ENCODE data around the gene ARFGAP2.

Gene ARFGAP2

GRCh38 chr11:47155879-47156278 is 20.8 kb downstream of the ARFGAP2 start (continued):
- TF ChIP-seq REST (tag by site-specific recombination; IDR thresholded peaks at IDR 0.05): no peak
- no peak for TF ChIP-seq ZNF146 (tag by site-specific recombination; IDR thresholded peaks at IDR 0.05)
- TF ChIP-seq ZNF391 (tag by site-specific recombination; IDR thresholded peaks at IDR 0.05; ENCODE audit: borderline replicate concordance, low read depth): no peak
- TF ChIP-seq ZNF510 (tag by site-specific recombination; IDR thresholded peaks at IDR 0.05; ENCODE audit: insufficient replicate concordance): no peak
- no peak for TF ChIP-seq PRDM4 (tag by site-specific recombination; IDR thresholded peaks at IDR 0.05)
- TF ChIP-seq ZNF664 (tag by site-specific recombination; IDR thresholded peaks at IDR 0.05): no peak
- TF ChIP-seq ZNF350 (tag by site-specific recombination; IDR thresholded peaks at IDR 0.05): no peak
- TF ChIP-seq ZNF114 (tag by site-specific recombination; IDR thresholded peaks at IDR 0.05): no peak

- Histone ChIP-seq H3K36me3 (ENCODE audit: control insufficient read depth in 2 of 2, insufficient read depth in 1 of 2, low read length in 2 of 2) (peaks cover 0 to 25% of the 10 kb centered on the region in 2 experiments; a peak in 2 of 3 replicates), H3K9me3 (ENCODE audit: control insufficient read depth, insufficient read depth, low read depth, low read length) (no peaks in the 10 kb centered on the region), H3K27ac (ENCODE audit: extremely low read depth, low read depth, low read length) (no peak overlapping the region), H3K4me1 (ENCODE audit: control insufficient read depth, insufficient read depth, low read length) (no peaks in the 10 kb centered on the region), H3K4me3 (ENCODE audit: low read depth, low read length) (no peak overlapping the region)
- ChIA-PET CTCF (interaction anchor here (0.7 to 4.4 kb wide), 13 partner anchors 15 to 329 kb away, joined by 3 to 48 read pairs (median 4); partner anchors contain the start of gene CSTPP1), POLR2A (interaction anchor here (1.5 kb wide), 1 partner anchor 93 kb away, joined by 3 read pairs; no protein-coding TSS in a partner anchor)
- TF ChIP-seq ZNF169 (tag by site-specific recombination; IDR thresholded peaks at IDR 0.05) (no peak), ZNF248 (tag by site-specific recombination; IDR thresholded peaks at IDR 0.05) (no peak), ZNF426 (tag by site-specific recombination; IDR thresholded peaks at IDR 0.05) (no peak), ZNF366 (tag by site-specific recombination; conservative IDR thresholded peaks at IDR 0.05) (0 out of 2 replicates have a peak, but pooled peaks have one; percentile 29), ZNF335 (tag by site-specific recombination; conservative IDR thresholded peaks at IDR 0.05) (no peak), ZNF645 (tag by site-specific recombination; IDR thresholded peaks at IDR 0.05) (no peak), ZNF148 (tag by site-specific recombination; IDR thresholded peaks at IDR 0.05; ENCODE audit: borderline replicate concordance) (no peak), ZNF398 (tag by site-specific recombination; IDR thresholded peaks at IDR 0.05) (no peak), SCRT2 (tag by site-specific recombination; IDR thresholded peaks at IDR 0.05) (no peak), SP3 (tag by site-specific recombination; IDR thresholded peaks at IDR 0.05) (no peak), RBAK (tag by site-specific recombination; IDR thresholded peaks at IDR 0.05) (no peak), ZBTB44 (tag by site-specific recombination; IDR thresholded peaks at IDR 0.05) (no peak)
Measured at GRCh38 chr11:47154616-47155570, 21.8 kb downstream of the ARFGAP2 start.

All from HEK293 (cell line).